ENCODE results near the gene SAP30BP.

- TF ChIP-seq, protein P1, sequence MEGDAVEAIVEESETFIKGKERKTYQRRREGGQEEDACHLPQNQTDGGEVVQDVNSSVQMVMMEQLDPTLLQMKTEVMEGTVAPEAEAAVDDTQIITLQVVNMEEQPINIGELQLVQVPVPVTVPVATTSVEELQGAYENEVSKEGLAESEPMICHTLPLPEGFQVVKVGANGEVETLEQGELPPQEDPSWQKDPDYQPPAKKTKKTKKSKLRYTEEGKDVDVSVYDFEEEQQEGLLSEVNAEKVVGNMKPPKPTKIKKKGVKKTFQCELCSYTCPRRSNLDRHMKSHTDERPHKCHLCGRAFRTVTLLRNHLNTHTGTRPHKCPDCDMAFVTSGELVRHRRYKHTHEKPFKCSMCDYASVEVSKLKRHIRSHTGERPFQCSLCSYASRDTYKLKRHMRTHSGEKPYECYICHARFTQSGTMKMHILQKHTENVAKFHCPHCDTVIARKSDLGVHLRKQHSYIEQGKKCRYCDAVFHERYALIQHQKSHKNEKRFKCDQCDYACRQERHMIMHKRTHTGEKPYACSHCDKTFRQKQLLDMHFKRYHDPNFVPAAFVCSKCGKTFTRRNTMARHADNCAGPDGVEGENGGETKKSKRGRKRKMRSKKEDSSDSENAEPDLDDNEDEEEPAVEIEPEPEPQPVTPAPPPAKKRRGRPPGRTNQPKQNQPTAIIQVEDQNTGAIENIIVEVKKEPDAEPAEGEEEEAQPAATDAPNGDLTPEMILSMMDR (IDR thresholded peaks at IDR 0.05): no peak
- no peak for TF ChIP-seq POLR2A (IDR thresholded peaks at IDR 0.05)
Observed at GRCh38 chr17:75722542-75723095, 55.5 kb downstream of the SAP30BP start.

Measured in lower leg skin (tissue), 3 donors.